H9 (cell line): Measurements from ENCODE around the gene PIGL. TPM values are rescaled to one million over a fixed set of nuclear protein-coding genes. Genes with fewer than 3 reads are reported as not detected.
"Not testable (repeated sequence)": the region's sequence is repeated elsewhere in the genome, so short reads cannot be mapped to it uniquely, and the experiment has no call there.

Source experiments
- DNase-seq: peaks from one replicate; pipeline ENCODE4 v3.0.0-alpha.2; 2017
- H2AFZ ChIP-seq: one replicate; pipeline ENCODE4 v1.6.1; 2013; ENCODE audit warnings: mild to moderate bottlenecking, low read length, control low read depth, moderate library complexity
- H2AK5ac ChIP-seq: 2 replicates; pipeline ENCODE4 v1.6.1; 2013; ENCODE audit warnings: low read length, control low read depth, mixed read lengths; ENCODE audit not compliant: insufficient read length
- H2BK120ac ChIP-seq: one replicate; pipeline ENCODE4 v1.6.1; 2013; ENCODE audit warnings: low read depth, mild to moderate bottlenecking, low read length, control low read depth, inconsistent platforms; ENCODE audit not compliant: poor library complexity, severe bottlenecking
- H2BK12ac ChIP-seq: 2 replicates; pipeline ENCODE4 v1.6.1; 2013; ENCODE audit warnings: low read length, control low read depth, mixed read lengths, low read depth; ENCODE audit not compliant: insufficient read length
- H2BK15ac ChIP-seq: 2 replicates; pipeline ENCODE4 v1.6.1; 2013; ENCODE audit warnings: low read depth, low read length, control low read depth
- H2BK20ac ChIP-seq: one replicate; pipeline ENCODE4 v1.6.1; 2013; ENCODE audit warnings: low read depth, mild to moderate bottlenecking, low read length, control low read depth, inconsistent platforms; ENCODE audit not compliant: poor library complexity, severe bottlenecking
- H2BK5ac ChIP-seq: 2 replicates; pipeline ENCODE4 v1.6.1; 2013; ENCODE audit warnings: low read length, control low read depth, mixed read lengths; ENCODE audit not compliant: insufficient read length
- H3K14ac ChIP-seq: 2 replicates; pipeline ENCODE4 v1.6.1; 2013; ENCODE audit warnings: low read length, control low read depth; ENCODE audit not compliant: insufficient read depth
- H3K18ac ChIP-seq: 2 replicates; pipeline ENCODE4 v1.6.1; 2013; ENCODE audit warnings: low read depth, mild to moderate bottlenecking, mixed read lengths, low read length, control low read depth; ENCODE audit not compliant: insufficient read length
- H3K23ac ChIP-seq: 2 replicates; pipeline ENCODE4 v1.6.1; 2013; ENCODE audit warnings: low read length, control low read depth, mixed read lengths, low read depth; ENCODE audit not compliant: insufficient read length
- H3K23me2 ChIP-seq: 2 replicates; pipeline ENCODE4 v1.6.1; 2013; ENCODE audit warnings: low read depth, mild to moderate bottlenecking, mixed read lengths, low read length, control low read depth; ENCODE audit not compliant: insufficient read length, poor library complexity, severe bottlenecking
- H3K27ac ChIP-seq: 2 replicates; pipeline ENCODE4 v1.5.1; 2013; ENCODE audit warnings: low read length, control low read depth, mixed read lengths, low read depth; ENCODE audit not compliant: insufficient read length
- H3K27me3 ChIP-seq: 2 replicates; pipeline ENCODE4 v1.6.1; 2013; ENCODE audit warnings: low read length, control low read depth, inconsistent platforms; ENCODE audit not compliant: insufficient read depth
- H3K4ac ChIP-seq: 2 replicates; pipeline ENCODE4 v1.6.1; 2013; ENCODE audit warnings: low read depth, mild to moderate bottlenecking, control low read depth, inconsistent platforms, low read length, moderate library complexity
- H3K4me1 ChIP-seq: 2 replicates; pipeline ENCODE4 v1.6.1; 2013; ENCODE audit warnings: low read length, control low read depth, inconsistent platforms; ENCODE audit not compliant: insufficient read depth
- H3K4me2 ChIP-seq: 2 replicates; pipeline ENCODE4 v1.6.1; 2013; ENCODE audit warnings: low read length, control low read depth, mixed read lengths; ENCODE audit not compliant: insufficient read length, insufficient read depth
- H3K56ac ChIP-seq: 2 replicates; pipeline ENCODE4 v1.6.1; 2013; ENCODE audit warnings: low read depth, mild to moderate bottlenecking, mixed read lengths, low read length, control low read depth; ENCODE audit not compliant: insufficient read length
- H3K79me1 ChIP-seq: 2 replicates; pipeline ENCODE4 v1.6.1; 2013; ENCODE audit warnings: low read depth, mild to moderate bottlenecking, moderate library complexity, low read length, control low read depth, inconsistent platforms; ENCODE audit not compliant: insufficient read depth, poor library complexity, severe bottlenecking
- H3K79me2 ChIP-seq: 2 replicates; pipeline ENCODE4 v1.6.1; 2013; ENCODE audit warnings: low read length, control low read depth, inconsistent platforms; ENCODE audit not compliant: insufficient read depth
- H3K9ac ChIP-seq: 2 replicates; pipeline ENCODE4 v1.6.1; 2013; ENCODE audit warnings: low read length, control low read depth, mixed read lengths; ENCODE audit not compliant: insufficient read length; ENCODE audit errors: extremely low read depth
- H3K9me3 ChIP-seq: one replicate; pipeline ENCODE4 v1.6.1; 2013; ENCODE audit warnings: low read depth, low read length, inconsistent platforms; ENCODE audit not compliant: control insufficient read depth
- H3T11ph ChIP-seq: one replicate; pipeline ENCODE4 v1.6.1; 2013; ENCODE audit warnings: mild to moderate bottlenecking, low read length, control low read depth, inconsistent platforms
- H4K20me1 ChIP-seq: one replicate; pipeline ENCODE4 v1.6.1; 2013; ENCODE audit not compliant: control insufficient read depth, insufficient read length, insufficient read depth
- H4K5ac ChIP-seq: 2 replicates; pipeline ENCODE4 v1.6.1; 2013; ENCODE audit warnings: low read depth, mild to moderate bottlenecking, mixed read lengths, low read length, control low read depth; ENCODE audit not compliant: insufficient read length
- H4K8ac ChIP-seq: replicated peaks from 2 replicates; pipeline ENCODE4 v1.6.1; 2013; ENCODE audit warnings: low read length, control low read depth, mixed read lengths, low read depth; ENCODE audit not compliant: insufficient read length
- H4K91ac ChIP-seq: 2 replicates; pipeline ENCODE4 v1.6.1; 2013; ENCODE audit warnings: low read depth, mild to moderate bottlenecking, moderate library complexity, mixed read lengths, low read length, control low read depth; ENCODE audit not compliant: insufficient read length
- H3K27ac Mint-ChIP-seq, 3 experiments: 2 replicates in 2 of 3; 3 replicates in 1 of 3; pipeline ENCODE4 v1.8.0; 2020 to 2021; ENCODE audit warnings: mixed read lengths in 3 of 3, mild to moderate bottlenecking in 1 of 3, moderate library complexity in 1 of 3
- H3K27me3 Mint-ChIP-seq: 2 replicates; pipeline ENCODE4 v1.8.0; 2021; ENCODE audit warnings: low read depth, mild to moderate bottlenecking, moderate library complexity, mixed read lengths
- H3K36me3 Mint-ChIP-seq, 3 experiments: 2 replicates in 2 of 3; 3 replicates in 1 of 3; pipeline ENCODE4 v1.8.0; 2020 to 2021; ENCODE audit warnings: low read depth in 3 of 3, mixed read lengths in 3 of 3; ENCODE audit not compliant: insufficient read depth in 1 of 3
- H3K4me1 Mint-ChIP-seq, 2 experiments: 2 replicates each; pipeline ENCODE4 v1.8.0; 2020; ENCODE audit warnings: mixed read lengths in 2 of 2
- H3K4me3 Mint-ChIP-seq, 2 experiments: 2 replicates in 1 of 2; 3 replicates in 1 of 2; pipeline ENCODE4 v1.8.0; 2020 to 2021; ENCODE audit warnings: mild to moderate bottlenecking in 2 of 2, mixed read lengths in 2 of 2, moderate library complexity in 1 of 2
- H3K9me3 Mint-ChIP-seq, 2 experiments: 2 replicates in 1 of 2; 3 replicates in 1 of 2; pipeline ENCODE4 v1.8.0; 2020; ENCODE audit warnings: mild to moderate bottlenecking in 2 of 2, mixed read lengths in 2 of 2, moderate library complexity in 1 of 2
- WGBS: extraction: QIAGEN DNeasy Blood & Tissue Kit; methylation state at CpG from one replicate; pipeline ENCODE4 v1.1.7; 2013; ENCODE audit warnings: missing lambda C conversion rate, low lambda C conversion rate, mixed read lengths; ENCODE audit not compliant: insufficient read length; ENCODE audit errors: extremely low coverage; 5-methylcytosine and 5-hydroxymethylcytosine counted together
- total RNA-seq: library from RNA; stranded (reverse); gene quantifications from 2 replicates; pipeline ENCODE4 v1.2.1, GENCODE V29; 2021
- TF ChIP-seq, protein P1 (sequence below): fragments of 200-600 bp; sonication (generic); conservative IDR thresholded peaks from 3 replicates; pipeline ENCODE4 v1.8.0; 2021; ENCODE audit warnings: antibody characterized with exemption, mild to moderate bottlenecking

Gene PIGL
- total RNA-seq, 1 experiment from 2014 or later = 21.6 TPM

DNA sequence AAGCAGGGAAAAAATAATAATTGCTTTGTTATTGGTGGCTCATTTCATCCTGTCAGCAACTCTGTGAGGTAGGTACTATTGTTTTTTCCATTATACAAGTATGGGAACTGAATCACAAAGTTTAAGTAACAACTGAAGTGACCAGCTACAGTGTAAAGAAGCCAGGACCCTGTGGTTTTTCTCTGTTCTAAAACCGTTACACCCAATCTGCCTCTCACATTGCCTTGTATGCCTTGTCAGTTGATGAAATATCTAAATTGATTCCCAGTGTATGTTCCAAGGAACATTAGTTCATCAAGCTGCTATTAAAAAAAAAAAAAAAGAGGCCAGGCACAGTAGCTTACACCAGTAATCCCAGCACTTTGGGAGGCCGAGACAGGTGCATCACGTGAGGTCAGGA is 5.4 kb downstream of the PIGL start:
- no peak overlapping the region for H2BK120ac ChIP-seq
- H3K4ac ChIP-seq = no peak overlapping the region
- H3K79me2 ChIP-seq = no peaks in the 10 kb centered on the region; the same call in 1 of the 2 replicates
- whole genome bisulfite sequencing = no CpG with 5 or more reads among the region's 3 CpGs
- no peak overlapping the region for H3K9ac ChIP-seq
- no peak overlapping the region for H2BK5ac ChIP-seq
- H4K91ac ChIP-seq = no peak overlapping the region
- no peaks in the 10 kb centered on the region for H4K20me1 ChIP-seq
- no peak overlapping the region for H2BK20ac ChIP-seq
- TF ChIP-seq, protein P1, sequence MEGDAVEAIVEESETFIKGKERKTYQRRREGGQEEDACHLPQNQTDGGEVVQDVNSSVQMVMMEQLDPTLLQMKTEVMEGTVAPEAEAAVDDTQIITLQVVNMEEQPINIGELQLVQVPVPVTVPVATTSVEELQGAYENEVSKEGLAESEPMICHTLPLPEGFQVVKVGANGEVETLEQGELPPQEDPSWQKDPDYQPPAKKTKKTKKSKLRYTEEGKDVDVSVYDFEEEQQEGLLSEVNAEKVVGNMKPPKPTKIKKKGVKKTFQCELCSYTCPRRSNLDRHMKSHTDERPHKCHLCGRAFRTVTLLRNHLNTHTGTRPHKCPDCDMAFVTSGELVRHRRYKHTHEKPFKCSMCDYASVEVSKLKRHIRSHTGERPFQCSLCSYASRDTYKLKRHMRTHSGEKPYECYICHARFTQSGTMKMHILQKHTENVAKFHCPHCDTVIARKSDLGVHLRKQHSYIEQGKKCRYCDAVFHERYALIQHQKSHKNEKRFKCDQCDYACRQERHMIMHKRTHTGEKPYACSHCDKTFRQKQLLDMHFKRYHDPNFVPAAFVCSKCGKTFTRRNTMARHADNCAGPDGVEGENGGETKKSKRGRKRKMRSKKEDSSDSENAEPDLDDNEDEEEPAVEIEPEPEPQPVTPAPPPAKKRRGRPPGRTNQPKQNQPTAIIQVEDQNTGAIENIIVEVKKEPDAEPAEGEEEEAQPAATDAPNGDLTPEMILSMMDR = no peak
- no peaks in the 10 kb centered on the region for H3K27me3 ChIP-seq
- H3K4me1 Mint-ChIP-seq = peaks cover 2 to 4% of the 10 kb centered on the region in 2 experiments; a peak in 1 of 4 replicates
- H3K36me3 Mint-ChIP-seq = peaks cover 1 to 4% (median 4%) of the 10 kb centered on the region in 3 experiments; a peak in 4 of 7 replicates
- H2AK5ac ChIP-seq = no peak overlapping the region
- no peak overlapping the region for H4K8ac ChIP-seq
- no peak overlapping the region for H3K14ac ChIP-seq
- H3K4me1 ChIP-seq = no peaks in the 10 kb centered on the region
- H3K79me1 ChIP-seq = peaks cover 6% of the 10 kb centered on the region
- no peak overlapping the region for H2AFZ ChIP-seq
- H3K23me2 ChIP-seq = no peaks in the 10 kb centered on the region
- no peak overlapping the region for H3K23ac ChIP-seq
- DNase-seq = no peak
- no peaks in the 10 kb centered on the region for H3K9me3 Mint-ChIP-seq
- H3K56ac ChIP-seq = no peak overlapping the region
- H2BK12ac ChIP-seq = no peak overlapping the region
- H3K27me3 Mint-ChIP-seq = no peaks in the 10 kb centered on the region
- no peak overlapping the region for H3K27ac Mint-ChIP-seq
- H3K4me2 ChIP-seq = no peak overlapping the region
- H3K18ac ChIP-seq = no peak overlapping the region
- H3K9me3 ChIP-seq = no peaks in the 10 kb centered on the region
- H3T11ph ChIP-seq = no peak overlapping the region
- no peak overlapping the region for H3K27ac ChIP-seq
- H3K4me3 Mint-ChIP-seq = no peak overlapping the region
- no peak overlapping the region for H2BK15ac ChIP-seq
- H4K5ac ChIP-seq = no peak overlapping the region

DNA sequence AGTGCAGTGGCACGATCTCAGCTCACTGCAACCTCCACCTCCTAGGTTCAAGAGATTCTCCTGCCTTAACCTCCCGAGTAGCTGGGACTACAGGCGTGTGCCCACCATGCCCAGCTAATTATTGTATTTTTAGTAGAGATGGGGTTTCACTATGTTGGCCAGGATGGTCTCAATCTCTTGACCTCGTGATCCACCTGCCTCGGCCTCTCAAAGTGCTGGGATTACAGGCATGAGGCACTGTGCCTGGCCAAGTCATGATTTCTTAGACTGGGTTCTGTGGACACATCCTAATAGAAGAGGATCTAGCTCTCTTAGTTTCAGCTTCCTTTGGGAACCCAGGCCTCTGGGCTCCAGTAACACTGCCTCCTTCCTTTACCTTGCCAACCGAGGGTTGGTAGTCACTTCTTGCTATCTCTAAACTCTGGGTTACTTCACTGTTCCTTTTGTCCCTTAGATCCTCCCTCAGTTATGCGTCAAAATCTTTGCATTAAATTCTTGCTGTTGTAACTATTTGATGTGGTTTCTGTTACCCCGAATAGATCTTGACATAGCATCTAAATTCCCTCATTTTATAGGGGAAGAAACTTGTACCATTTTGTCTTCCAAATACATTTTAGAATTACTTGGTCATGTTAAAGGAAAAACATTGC is 13.0 kb downstream of the PIGL start:
- no CpG with 5 or more reads among the region's 8 CpGs for WGBS
- not testable (repeated sequence) for H4K20me1 ChIP-seq, H4K8ac ChIP-seq, H2BK15ac ChIP-seq, H3K4me3 Mint-ChIP-seq, H3K18ac ChIP-seq, H3K23ac ChIP-seq, H3K23me2 ChIP-seq, H3K27ac ChIP-seq, H2AK5ac ChIP-seq, H2BK20ac ChIP-seq, H3K14ac ChIP-seq, H3K4ac ChIP-seq, H3K27me3 Mint-ChIP-seq, H3K27ac Mint-ChIP-seq, H3K4me1 Mint-ChIP-seq, H3K4me2 ChIP-seq, H3K79me1 ChIP-seq, H2AFZ ChIP-seq, H3T11ph ChIP-seq, H4K91ac ChIP-seq, H3K56ac ChIP-seq, H3K9me3 Mint-ChIP-seq, H3K9ac ChIP-seq, H3K79me2 ChIP-seq, H2BK120ac ChIP-seq, H2BK5ac ChIP-seq, H3K9me3 ChIP-seq, H3K4me1 ChIP-seq, H3K27me3 ChIP-seq, DNase-seq, H2BK12ac ChIP-seq, H4K5ac ChIP-seq
- H3K36me3 Mint-ChIP-seq = peaks cover 1 to 15% (median 8%) of the 10 kb centered on the region in 3 experiments; a peak in 5 of 7 replicates
